Ovary (tissue), 3 donors: Measurements from ENCODE around the gene SLC26A11.

Source experiments
- EP300 ChIP-seq: sonication (generic); formaldehyde crosslinking; IDR thresholded peaks from one replicate; pipeline ENCODE4 v1.6.1; 2017; ENCODE audit warnings: antibody characterized with exemption
- POLR2A ChIP-seq: fragments of 450-650 bp; IDR thresholded peaks from one replicate; pipeline ENCODE4 v1.6.1; 2017; ENCODE audit warnings: antibody characterized with exemption, mild to moderate bottlenecking, moderate library complexity
- TF ChIP-seq, protein P1 (sequence below), 3 donors: fragments of 450-650 bp in 2 of 3; fragments of 200-600 bp in 1 of 3; IDR thresholded peaks; one replicate each; pipeline versions ENCODE4 v1.5.1 to v1.8.0; 2016 to 2022; ENCODE audit warnings: antibody characterized with exemption in 3 of 3, mild to moderate bottlenecking in 1 of 3
- donor health status: DM: no; HTN: no; CAD: no.

DNA sequence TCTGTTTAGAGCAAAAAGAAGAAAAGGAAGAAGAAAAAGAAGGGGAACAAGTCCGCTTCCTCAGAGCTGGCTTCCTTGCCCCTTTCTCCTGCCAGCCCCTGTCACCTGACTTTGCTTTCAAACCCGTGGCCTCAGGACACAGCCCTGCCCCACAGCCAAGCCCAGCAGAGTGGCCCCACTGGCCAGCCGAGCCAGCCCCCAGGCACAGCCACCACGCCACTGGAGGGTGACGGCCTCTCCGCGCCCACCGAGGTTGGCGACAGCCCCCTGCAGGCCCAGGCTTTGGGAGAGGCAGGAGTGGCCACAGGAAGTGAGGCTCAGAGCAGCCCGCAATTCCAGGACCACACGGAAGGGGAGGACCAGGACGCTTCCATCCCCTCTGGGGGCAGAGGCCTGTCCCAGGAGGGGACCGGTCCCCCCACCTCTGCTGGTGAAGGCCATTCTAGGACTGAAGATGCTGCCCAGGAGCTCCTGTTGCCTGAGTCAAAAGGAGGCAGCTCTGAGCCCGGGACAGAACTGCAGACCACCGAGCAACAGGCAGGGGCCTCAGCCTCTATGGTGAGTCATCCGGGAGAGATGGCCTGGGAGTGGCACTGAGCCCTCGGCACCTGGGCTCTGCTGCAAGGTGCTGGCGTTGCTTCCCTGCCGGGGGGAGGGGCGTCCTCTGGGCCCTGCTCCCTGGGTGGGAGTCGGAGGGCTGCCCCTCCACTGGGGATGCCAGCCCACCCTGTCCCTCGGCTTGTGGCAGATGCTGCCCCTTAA lies 67.8 kb downstream of the SLC26A11 start:
- no peak for TF ChIP-seq POLR2A
- TF ChIP-seq, protein P1, sequence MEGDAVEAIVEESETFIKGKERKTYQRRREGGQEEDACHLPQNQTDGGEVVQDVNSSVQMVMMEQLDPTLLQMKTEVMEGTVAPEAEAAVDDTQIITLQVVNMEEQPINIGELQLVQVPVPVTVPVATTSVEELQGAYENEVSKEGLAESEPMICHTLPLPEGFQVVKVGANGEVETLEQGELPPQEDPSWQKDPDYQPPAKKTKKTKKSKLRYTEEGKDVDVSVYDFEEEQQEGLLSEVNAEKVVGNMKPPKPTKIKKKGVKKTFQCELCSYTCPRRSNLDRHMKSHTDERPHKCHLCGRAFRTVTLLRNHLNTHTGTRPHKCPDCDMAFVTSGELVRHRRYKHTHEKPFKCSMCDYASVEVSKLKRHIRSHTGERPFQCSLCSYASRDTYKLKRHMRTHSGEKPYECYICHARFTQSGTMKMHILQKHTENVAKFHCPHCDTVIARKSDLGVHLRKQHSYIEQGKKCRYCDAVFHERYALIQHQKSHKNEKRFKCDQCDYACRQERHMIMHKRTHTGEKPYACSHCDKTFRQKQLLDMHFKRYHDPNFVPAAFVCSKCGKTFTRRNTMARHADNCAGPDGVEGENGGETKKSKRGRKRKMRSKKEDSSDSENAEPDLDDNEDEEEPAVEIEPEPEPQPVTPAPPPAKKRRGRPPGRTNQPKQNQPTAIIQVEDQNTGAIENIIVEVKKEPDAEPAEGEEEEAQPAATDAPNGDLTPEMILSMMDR (IDR thresholded peaks at IDR 0.05), result no peak
- no peak for TF ChIP-seq EP300
